Sigmoid colon (tissue), 3 donors: ENCODE data around the gene LZTFL1.

Source experiments
- POLR2A ChIP-seq, 2 donors: fragments of 450-650 bp; IDR thresholded peaks; one replicate each; pipeline ENCODE4 v1.6.1; 2016; ENCODE audit warnings: antibody characterized with exemption in 2 of 2, mild to moderate bottlenecking in 2 of 2, moderate library complexity in 2 of 2
- TF ChIP-seq, protein P1 (sequence below), 4 experiments: fragments of 450-650 bp in 3 of 4; fragments of 200-600 bp in 1 of 4; IDR thresholded peaks; one replicate each; pipeline ENCODE4 v1.5.1; 2016 to 2019; ENCODE audit warnings: antibody characterized with exemption in 4 of 4, mild to moderate bottlenecking in 3 of 4, moderate library complexity in 2 of 4

GRCh38 chr3:45775571-45776300, 66.2 kb downstream of the LZTFL1 start:
- TF ChIP-seq POLR2A (IDR thresholded peaks at IDR 0.05), result no peak
- TF ChIP-seq, protein P1, sequence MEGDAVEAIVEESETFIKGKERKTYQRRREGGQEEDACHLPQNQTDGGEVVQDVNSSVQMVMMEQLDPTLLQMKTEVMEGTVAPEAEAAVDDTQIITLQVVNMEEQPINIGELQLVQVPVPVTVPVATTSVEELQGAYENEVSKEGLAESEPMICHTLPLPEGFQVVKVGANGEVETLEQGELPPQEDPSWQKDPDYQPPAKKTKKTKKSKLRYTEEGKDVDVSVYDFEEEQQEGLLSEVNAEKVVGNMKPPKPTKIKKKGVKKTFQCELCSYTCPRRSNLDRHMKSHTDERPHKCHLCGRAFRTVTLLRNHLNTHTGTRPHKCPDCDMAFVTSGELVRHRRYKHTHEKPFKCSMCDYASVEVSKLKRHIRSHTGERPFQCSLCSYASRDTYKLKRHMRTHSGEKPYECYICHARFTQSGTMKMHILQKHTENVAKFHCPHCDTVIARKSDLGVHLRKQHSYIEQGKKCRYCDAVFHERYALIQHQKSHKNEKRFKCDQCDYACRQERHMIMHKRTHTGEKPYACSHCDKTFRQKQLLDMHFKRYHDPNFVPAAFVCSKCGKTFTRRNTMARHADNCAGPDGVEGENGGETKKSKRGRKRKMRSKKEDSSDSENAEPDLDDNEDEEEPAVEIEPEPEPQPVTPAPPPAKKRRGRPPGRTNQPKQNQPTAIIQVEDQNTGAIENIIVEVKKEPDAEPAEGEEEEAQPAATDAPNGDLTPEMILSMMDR (IDR thresholded peaks at IDR 0.05), result no peak
